ENCODE results near the gene FAM118B. TPM values are rescaled to one million over a fixed set of nuclear protein-coding genes. Genes with fewer than 3 reads are reported as not detected.

The FAM118B gene
- total RNA-seq, 1 experiment from 2014 or later = 13.1 TPM

DNA sequence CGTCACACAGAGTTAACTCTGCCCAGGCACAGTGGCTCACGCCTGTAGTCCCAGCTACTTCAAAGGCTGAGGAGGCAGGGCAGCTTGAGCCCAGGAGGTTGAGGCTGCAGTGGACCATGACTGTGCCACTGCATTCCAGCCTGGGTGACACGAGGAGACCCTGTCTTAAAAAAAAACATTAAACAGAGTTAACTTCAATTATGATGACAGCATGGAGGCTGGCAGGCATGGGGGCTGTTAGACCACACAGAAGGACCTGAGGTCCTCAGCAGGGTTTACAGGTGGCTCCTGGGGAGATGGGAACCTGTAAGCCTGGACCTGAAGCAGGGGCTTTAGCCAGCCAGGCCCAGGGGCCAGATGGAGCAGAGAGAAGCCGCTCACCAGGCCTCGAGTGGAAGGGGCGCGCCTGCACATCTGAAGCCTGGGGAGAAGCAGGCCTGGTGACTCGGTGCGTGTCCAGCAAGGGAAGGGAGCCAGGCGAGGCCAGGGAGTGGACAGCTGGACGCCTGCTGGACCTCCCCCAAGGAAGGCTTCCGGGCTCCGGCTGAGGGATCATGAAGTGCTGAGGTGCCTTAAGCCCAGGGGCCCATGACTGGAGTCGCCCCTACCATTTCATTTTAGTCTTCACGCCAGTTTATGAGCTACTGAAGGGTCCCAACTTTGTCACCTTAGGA lies 25.4 kb upstream of the FAM118B start:
- no TSS peak for BruUV-seq (replicated peaks)
- no peaks in the 10 kb centered on the region for H3K9me2 ChIP-seq (ENCODE audit: insufficient read depth)

DNA sequence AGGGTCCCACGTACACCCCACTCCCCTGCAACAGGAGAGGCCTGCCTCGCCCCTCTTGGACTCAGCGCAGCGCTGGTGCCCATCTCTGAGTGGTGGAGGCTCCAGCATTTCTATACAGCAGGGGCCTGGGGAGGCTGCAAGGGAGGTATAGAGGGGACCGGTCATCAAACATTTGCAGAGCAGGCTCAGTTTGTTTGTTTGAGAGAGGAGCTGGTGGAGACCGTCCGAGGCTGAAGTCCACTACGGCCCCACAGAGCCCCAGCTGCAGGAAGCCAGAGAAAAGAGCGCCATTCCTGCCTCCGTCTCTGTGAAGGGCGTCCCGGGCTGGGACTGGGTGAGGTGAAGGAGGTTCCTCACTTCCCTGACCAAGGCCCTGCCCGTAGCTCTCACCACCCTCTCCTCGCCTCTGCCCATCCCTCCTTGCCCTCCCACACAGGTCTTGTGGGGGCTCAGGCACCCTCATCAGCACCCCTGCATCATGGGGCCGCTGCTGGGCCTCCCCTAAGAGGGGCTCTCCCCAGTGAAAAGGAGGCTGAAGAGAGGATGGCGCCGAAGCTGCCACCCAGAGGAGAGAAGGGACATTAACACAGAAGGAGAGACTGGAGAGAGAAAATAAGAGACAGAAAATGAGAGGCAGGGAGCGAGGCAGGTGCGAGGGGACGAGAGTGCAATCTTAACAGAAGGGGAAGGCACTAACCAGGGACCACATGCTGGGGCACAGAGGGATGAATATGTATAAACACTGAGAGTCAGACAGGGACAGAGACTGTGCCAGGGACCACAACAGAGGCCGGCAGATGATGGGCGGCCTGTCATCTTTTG lies 24.7 kb upstream of the FAM118B start:
- no peak for DNase-seq
- POLR2A ChIA-PET (ENCODE audit: unreplicated experiment) = no interaction called here
- Histone ChIP-seq H3K9me3 (ENCODE audit: insufficient read depth, low read depth) (no peaks in the 10 kb centered on the region), H4K20me1 (ENCODE audit: insufficient read depth) (no peaks in the 10 kb centered on the region), H3K4me1 (replicated peaks; ENCODE audit: insufficient read depth) (no peaks in the 10 kb centered on the region), H3K36me3 (ENCODE audit: low read depth) (no peaks in the 10 kb centered on the region), H3K27ac (no peak overlapping the region), H3K9me2 (ENCODE audit: insufficient read depth) (no peaks in the 10 kb centered on the region), H3K4me2 (no peak overlapping the region), H3F3A (ENCODE audit: insufficient read depth, low read depth) (no peaks in the 10 kb centered on the region), H3K4me3 (no peak overlapping the region), H3K27me3 (ENCODE audit: insufficient read depth, low read depth) (no peaks in the 10 kb centered on the region), H2AFZ (no peak overlapping the region), H3K79me2 (ENCODE audit: low read depth) (no peaks in the 10 kb centered on the region)
- intact Hi-C loops (cut with micrococcal nuclease; ENCODE audit: unreplicated experiment) = no loop called here
- TF ChIP-seq CTCF (conservative IDR thresholded peaks at IDR 0.05) (no peak; the same call in 1 of the 2 replicates), EZH2 (IDR thresholded peaks at IDR 0.05; ENCODE audit: low read depth) (no peak)
- CTCF ChIA-PET = no interaction called here
- BruUV-seq (replicated peaks) = no TSS peak

More for the DNA sequence above, 25.4 kb upstream of the FAM118B start:
- Histone ChIP-seq H3K4me2 (no peak overlapping the region), H3K4me3 (no peak overlapping the region), H3K27me3 (ENCODE audit: insufficient read depth, low read depth) (no peaks in the 10 kb centered on the region), H3K4me1 (replicated peaks; ENCODE audit: insufficient read depth) (no peaks in the 10 kb centered on the region), H3K79me2 (ENCODE audit: low read depth) (no peaks in the 10 kb centered on the region), H3F3A (ENCODE audit: insufficient read depth, low read depth) (no peaks in the 10 kb centered on the region), H4K20me1 (ENCODE audit: insufficient read depth) (no peaks in the 10 kb centered on the region), H2AFZ (no peak overlapping the region), H3K9me3 (ENCODE audit: insufficient read depth, low read depth) (no peaks in the 10 kb centered on the region), H3K36me3 (ENCODE audit: low read depth) (no peaks in the 10 kb centered on the region), H3K27ac (no peak overlapping the region)
- ChIA-PET POLR2A (ENCODE audit: unreplicated experiment) (no interaction called here), CTCF (no interaction called here)
- TF ChIP-seq CTCF (conservative IDR thresholded peaks at IDR 0.05) = no peak
- TF ChIP-seq EZH2 (IDR thresholded peaks at IDR 0.05; ENCODE audit: low read depth) = no peak
- no peak for DNase-seq
- intact Hi-C loops (cut with micrococcal nuclease; ENCODE audit: unreplicated experiment) = no loop called here

- Histone ChIP-seq H3K9me2 (ENCODE audit: insufficient read depth) (no peaks in the 10 kb centered on the region), H3K27me3 (ENCODE audit: insufficient read depth, low read depth) (no peaks in the 10 kb centered on the region), H3K27ac (no peak overlapping the region), H3K36me3 (ENCODE audit: low read depth) (no peaks in the 10 kb centered on the region), H4K20me1 (ENCODE audit: insufficient read depth) (peaks cover 1% of the 10 kb centered on the region), H3F3A (ENCODE audit: insufficient read depth, low read depth) (no peaks in the 10 kb centered on the region), H3K79me2 (ENCODE audit: low read depth) (no peaks in the 10 kb centered on the region), H3K9me3 (ENCODE audit: insufficient read depth, low read depth) (no peaks in the 10 kb centered on the region), H3K4me2 (no peak overlapping the region), H3K4me1 (replicated peaks; ENCODE audit: insufficient read depth) (no peaks in the 10 kb centered on the region), H3K4me3 (no peak overlapping the region), H2AFZ (no peak overlapping the region)
- ChIA-PET CTCF (no interaction called here), POLR2A (ENCODE audit: unreplicated experiment) (no interaction called here)
- TF ChIP-seq CTCF (conservative IDR thresholded peaks at IDR 0.05) = no peak
- no peak for TF ChIP-seq EZH2 (IDR thresholded peaks at IDR 0.05; ENCODE audit: low read depth)
- no TSS peak for BruUV-seq (replicated peaks)
- intact Hi-C loops (cut with micrococcal nuclease; ENCODE audit: unreplicated experiment) = no loop called here
- DNase-seq = no peak
Measured at GRCh38 chr11:126188332-126189108, 23.1 kb upstream of the FAM118B start.

Data from PC-9 (cell line).